ENCODE results near the gene KCNJ9. TPM values are rescaled to one million over a fixed set of nuclear protein-coding genes. Genes with fewer than 3 reads are reported as not detected.
A peak's percentile ranks its signal among the peaks of the same experiment; 100 is the strongest.

KCNJ9 gene
- polyA plus RNA-seq, 3 donors = not detected

DNA sequence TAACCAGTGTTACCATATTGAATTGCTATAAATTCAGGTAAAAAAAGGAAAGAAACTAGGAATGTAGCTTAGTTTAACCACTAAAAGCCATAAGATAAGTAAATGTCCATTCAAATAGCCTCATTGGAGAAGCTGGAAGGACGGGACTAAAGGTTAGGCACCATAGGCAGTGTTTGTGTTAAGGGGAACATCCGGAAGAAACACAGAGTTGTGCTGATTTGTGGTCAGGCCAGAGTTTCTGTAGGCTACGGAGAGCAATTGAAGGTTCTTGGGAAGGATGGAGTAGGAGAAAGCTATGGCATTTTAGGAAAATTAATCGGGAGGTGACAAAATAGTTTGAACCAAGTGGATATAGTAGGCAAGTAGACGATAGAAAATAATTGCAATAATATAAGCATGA is 10.0 kb upstream of the KCNJ9 start:
- Mint-ChIP-seq H3K36me3 (peaks cover 0 to 17% of the 10 kb centered on the region in 2 donors), H3K4me1 (peaks cover 35% of the 10 kb centered on the region), H3K27me3 (ENCODE audit: low read depth in 3 of 3) (peaks cover 31 to 47% (median 41%) of the 10 kb centered on the region in 3 donors), H3K27ac (no peak overlapping the region), H3K9me3 (peaks cover 0 to 8% (median 2%) of the 10 kb centered on the region in 7 donors), H3K4me3 (peak overlapping the region in 1 of 2 donors; percentile 39)
- intact Hi-C loops (cut with micrococcal nuclease) = no loop called here
- Histone ChIP-seq H3K27me3 (ENCODE audit: control insufficient read depth in 2 of 2, insufficient read depth in 2 of 2, low read length in 2 of 2) (peaks cover 14 to 29% of the 10 kb centered on the region in 2 donors), H3K4me2 (replicated peaks; ENCODE audit: extremely low read depth, low read length, poor library complexity, severe bottlenecking) (no peak overlapping the region), H4K20me1 (ENCODE audit: insufficient read depth, low read length) (no peaks in the 10 kb centered on the region), H3K79me2 (ENCODE audit: insufficient read depth, low read length) (no peaks in the 10 kb centered on the region), H3K4me1 (ENCODE audit: control insufficient read depth in 1 of 2, insufficient read depth in 2 of 2, low read length in 2 of 2) (peaks cover 30 to 44% of the 10 kb centered on the region in 2 donors), H3K9ac (ENCODE audit: insufficient read depth, low read length, poor library complexity, severe bottlenecking) (no peak overlapping the region), H3K4me3 (replicated peaks in 1 of 3; ENCODE audit: low read depth in 2 of 3, low read length in 3 of 3) (no peak overlapping the region), H3K27ac (ENCODE audit: low read depth in 1 of 2, low read length in 2 of 2) (no peak overlapping the region), H2AFZ (ENCODE audit: insufficient read depth, low read depth, low read length, poor library complexity, severe bottlenecking) (no peak overlapping the region), H3K9me3 (replicated peaks in 1 of 2; ENCODE audit: control insufficient read depth in 1 of 2, insufficient read depth in 1 of 2, low read length in 2 of 2) (no peaks in the 10 kb centered on the region), H3K36me3 (replicated peaks in 1 of 2; ENCODE audit: control insufficient read depth in 1 of 2, insufficient read depth in 2 of 2, low read length in 2 of 2) (no peaks in the 10 kb centered on the region)
- TF ChIP-seq, protein P1, sequence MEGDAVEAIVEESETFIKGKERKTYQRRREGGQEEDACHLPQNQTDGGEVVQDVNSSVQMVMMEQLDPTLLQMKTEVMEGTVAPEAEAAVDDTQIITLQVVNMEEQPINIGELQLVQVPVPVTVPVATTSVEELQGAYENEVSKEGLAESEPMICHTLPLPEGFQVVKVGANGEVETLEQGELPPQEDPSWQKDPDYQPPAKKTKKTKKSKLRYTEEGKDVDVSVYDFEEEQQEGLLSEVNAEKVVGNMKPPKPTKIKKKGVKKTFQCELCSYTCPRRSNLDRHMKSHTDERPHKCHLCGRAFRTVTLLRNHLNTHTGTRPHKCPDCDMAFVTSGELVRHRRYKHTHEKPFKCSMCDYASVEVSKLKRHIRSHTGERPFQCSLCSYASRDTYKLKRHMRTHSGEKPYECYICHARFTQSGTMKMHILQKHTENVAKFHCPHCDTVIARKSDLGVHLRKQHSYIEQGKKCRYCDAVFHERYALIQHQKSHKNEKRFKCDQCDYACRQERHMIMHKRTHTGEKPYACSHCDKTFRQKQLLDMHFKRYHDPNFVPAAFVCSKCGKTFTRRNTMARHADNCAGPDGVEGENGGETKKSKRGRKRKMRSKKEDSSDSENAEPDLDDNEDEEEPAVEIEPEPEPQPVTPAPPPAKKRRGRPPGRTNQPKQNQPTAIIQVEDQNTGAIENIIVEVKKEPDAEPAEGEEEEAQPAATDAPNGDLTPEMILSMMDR (IDR thresholded peaks at IDR 0.05) = no peak
- WGBS (ENCODE audit: insufficient coverage) = 83% methylated on average over 5 of the region's 5 CpGs
- no peak for DNase-seq

DNA sequence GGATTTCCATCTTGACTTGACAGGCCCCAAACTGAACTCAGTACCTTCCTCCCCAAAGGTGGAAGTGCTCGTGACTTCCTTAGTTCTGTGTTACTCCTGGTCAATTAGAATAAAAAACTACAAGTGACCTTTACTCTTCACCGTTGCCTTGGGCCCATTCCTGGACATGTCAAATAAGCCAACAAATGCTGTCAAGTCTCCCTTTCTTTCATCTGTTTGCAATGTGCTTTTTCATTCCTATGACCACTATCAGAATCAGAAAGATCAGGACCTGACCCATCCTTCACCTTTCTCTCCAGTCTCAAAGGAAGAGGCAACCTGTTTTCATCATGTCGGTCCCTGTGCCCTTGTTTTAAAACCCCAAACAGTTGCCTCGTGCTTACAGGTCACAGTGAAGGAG is 6.5 kb upstream of the KCNJ9 start:
- Mint-ChIP-seq H3K36me3 (peaks cover 0 to 13% of the 10 kb centered on the region in 2 donors), H3K27me3 (ENCODE audit: low read depth in 3 of 3) (peaks cover 13 to 23% (median 21%) of the 10 kb centered on the region in 3 donors), H3K4me3 (peak overlapping the region in 1 of 2 donors; percentile 40), H3K27ac (peak overlapping the region; percentile 71 to 91 (median 82)), H3K4me1 (peaks cover 42% of the 10 kb centered on the region), H3K9me3 (peaks cover 0 to 7% (median 1%) of the 10 kb centered on the region in 7 donors)
- Histone ChIP-seq H3K27me3 (ENCODE audit: control insufficient read depth in 2 of 2, insufficient read depth in 2 of 2, low read length in 2 of 2) (peaks cover 10 to 22% of the 10 kb centered on the region in 2 donors), H3K9me3 (replicated peaks in 1 of 2; ENCODE audit: control insufficient read depth in 1 of 2, insufficient read depth in 1 of 2, low read length in 2 of 2) (no peaks in the 10 kb centered on the region), H3K79me2 (ENCODE audit: insufficient read depth, low read length) (no peaks in the 10 kb centered on the region), H3K4me2 (replicated peaks; ENCODE audit: extremely low read depth, low read length, poor library complexity, severe bottlenecking) (peak overlapping the region; percentile 38), H3K36me3 (replicated peaks in 1 of 2; ENCODE audit: control insufficient read depth in 1 of 2, insufficient read depth in 2 of 2, low read length in 2 of 2) (no peaks in the 10 kb centered on the region), H4K20me1 (ENCODE audit: insufficient read depth, low read length) (no peaks in the 10 kb centered on the region), H3K9ac (ENCODE audit: insufficient read depth, low read length, poor library complexity, severe bottlenecking) (no peak overlapping the region), H3K4me1 (ENCODE audit: control insufficient read depth in 1 of 2, insufficient read depth in 2 of 2, low read length in 2 of 2) (peaks cover 51 to 63% of the 10 kb centered on the region in 2 donors), H2AFZ (ENCODE audit: insufficient read depth, low read depth, low read length, poor library complexity, severe bottlenecking) (no peak overlapping the region), H3K4me3 (replicated peaks in 1 of 3; ENCODE audit: low read depth in 2 of 3, low read length in 3 of 3) (no peak overlapping the region), H3K27ac (ENCODE audit: low read depth in 1 of 2, low read length in 2 of 2) (peak overlapping the region in 1 of 2 donors; percentile 72)
- intact Hi-C loops (cut with micrococcal nuclease) = no loop called here
- TF ChIP-seq, protein P1 (IDR thresholded peaks at IDR 0.05) = no peak
- 61% methylated on average over 3 of the region's 4 CpGs for WGBS (ENCODE audit: insufficient coverage)
- DNase-seq = peak in 2 of 3 donors; percentile 16 to 59

All from CD14-positive monocyte (primary cell).